NB4 (cell line): Measurements from ENCODE around the gene RPN1.
A peak's percentile ranks its signal among the peaks of the same experiment; 100 is the strongest.

Experiments
- DNase-seq: peaks from one replicate; pipeline ENCODE4 v3.0.0; 2010; ENCODE audit warnings: low read depth
- H3K4me3 ChIP-seq: one replicate; pipeline ENCODE4 v1.5.1; 2011; ENCODE audit warnings: mild to moderate bottlenecking, low read depth, low read length, moderate library complexity
- MAX ChIP-seq: IDR thresholded peaks from 2 replicates; pipeline ENCODE4 v1.6.1; 2011; ENCODE audit warnings: low read depth, low read length
- MYC ChIP-seq: IDR thresholded peaks from 2 replicates; pipeline ENCODE4 v1.6.1; 2011; ENCODE audit warnings: low read depth, low read length
- POLR2A ChIP-seq: IDR thresholded peaks from 2 replicates; pipeline ENCODE4 v1.6.1; 2011; ENCODE audit warnings: mild to moderate bottlenecking; ENCODE audit not compliant: insufficient read length; ENCODE audit errors: extremely low read depth
- TF ChIP-seq, protein P1 (sequence below): IDR thresholded peaks from one replicate; pipeline ENCODE4 v1.5.1; 2012; ENCODE audit warnings: low read depth, low read length

The RPN1 gene

DNA sequence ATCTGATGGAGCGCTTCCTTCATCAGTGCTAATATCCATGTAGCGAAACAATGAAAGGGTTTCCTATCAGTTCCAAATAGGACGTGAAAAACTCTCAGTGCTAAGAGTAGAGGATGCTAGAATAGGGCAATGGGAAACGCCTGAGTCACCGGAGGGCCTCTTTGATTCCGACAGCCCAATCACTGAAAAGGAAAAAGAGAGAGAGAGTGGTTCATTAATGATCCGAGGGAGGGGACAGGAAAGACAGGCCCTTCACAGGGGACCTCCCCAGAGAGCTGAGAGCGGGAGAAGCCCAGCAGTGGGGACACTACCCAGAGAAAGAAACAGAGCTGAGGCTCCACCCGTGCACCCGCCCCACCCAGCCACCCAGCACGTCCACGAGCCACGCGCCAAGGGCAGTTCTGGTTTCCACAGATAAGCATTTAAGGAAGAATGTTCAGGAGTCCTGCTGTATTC lies 76.9 kb downstream of the RPN1 start:
- TF ChIP-seq POLR2A = no peak
- TF ChIP-seq, protein P1, sequence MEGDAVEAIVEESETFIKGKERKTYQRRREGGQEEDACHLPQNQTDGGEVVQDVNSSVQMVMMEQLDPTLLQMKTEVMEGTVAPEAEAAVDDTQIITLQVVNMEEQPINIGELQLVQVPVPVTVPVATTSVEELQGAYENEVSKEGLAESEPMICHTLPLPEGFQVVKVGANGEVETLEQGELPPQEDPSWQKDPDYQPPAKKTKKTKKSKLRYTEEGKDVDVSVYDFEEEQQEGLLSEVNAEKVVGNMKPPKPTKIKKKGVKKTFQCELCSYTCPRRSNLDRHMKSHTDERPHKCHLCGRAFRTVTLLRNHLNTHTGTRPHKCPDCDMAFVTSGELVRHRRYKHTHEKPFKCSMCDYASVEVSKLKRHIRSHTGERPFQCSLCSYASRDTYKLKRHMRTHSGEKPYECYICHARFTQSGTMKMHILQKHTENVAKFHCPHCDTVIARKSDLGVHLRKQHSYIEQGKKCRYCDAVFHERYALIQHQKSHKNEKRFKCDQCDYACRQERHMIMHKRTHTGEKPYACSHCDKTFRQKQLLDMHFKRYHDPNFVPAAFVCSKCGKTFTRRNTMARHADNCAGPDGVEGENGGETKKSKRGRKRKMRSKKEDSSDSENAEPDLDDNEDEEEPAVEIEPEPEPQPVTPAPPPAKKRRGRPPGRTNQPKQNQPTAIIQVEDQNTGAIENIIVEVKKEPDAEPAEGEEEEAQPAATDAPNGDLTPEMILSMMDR = no peak
- TF ChIP-seq MYC = no peak
- no peak for TF ChIP-seq MAX
- no peak overlapping the region for H3K4me3 ChIP-seq
- peak; percentile 36 for DNase-seq

DNA sequence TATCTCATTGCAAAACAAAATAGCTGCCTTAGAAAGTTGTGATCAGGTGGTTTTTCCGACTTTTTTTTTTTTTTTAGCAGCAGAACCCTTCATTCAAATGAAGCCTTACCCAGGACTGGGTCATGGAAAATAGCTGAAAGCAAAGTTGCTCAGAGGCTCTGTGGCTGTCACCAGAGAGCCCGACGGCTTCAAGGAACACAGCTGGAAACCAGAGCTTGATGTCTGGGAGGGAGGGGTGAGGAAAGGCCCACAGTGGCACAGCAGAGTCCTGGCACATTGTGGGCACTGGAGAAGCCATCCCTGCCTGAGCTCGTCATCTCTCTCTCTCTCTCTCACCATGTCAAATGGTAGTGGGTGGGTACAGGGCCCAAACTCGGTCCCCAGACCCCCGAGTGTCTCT lies 77.5 kb downstream of the RPN1 start:
- no peak overlapping the region for H3K4me3 ChIP-seq
- no peak for TF ChIP-seq POLR2A
- TF ChIP-seq MAX = no peak
- TF ChIP-seq, protein P1 = no peak
- TF ChIP-seq MYC = no peak
- no peak for DNase-seq

- DNase-seq = peak; percentile 46
- TF ChIP-seq MYC = no peak
- peak; percentile 17; the same call in 1 of the 2 replicates for TF ChIP-seq MAX
- no peak for TF ChIP-seq POLR2A
- TF ChIP-seq, protein P1 = peak; percentile 30
These were observed 77.9 kb downstream of the RPN1 start for GRCh38 chr3:128572644-128573105.

DNA sequence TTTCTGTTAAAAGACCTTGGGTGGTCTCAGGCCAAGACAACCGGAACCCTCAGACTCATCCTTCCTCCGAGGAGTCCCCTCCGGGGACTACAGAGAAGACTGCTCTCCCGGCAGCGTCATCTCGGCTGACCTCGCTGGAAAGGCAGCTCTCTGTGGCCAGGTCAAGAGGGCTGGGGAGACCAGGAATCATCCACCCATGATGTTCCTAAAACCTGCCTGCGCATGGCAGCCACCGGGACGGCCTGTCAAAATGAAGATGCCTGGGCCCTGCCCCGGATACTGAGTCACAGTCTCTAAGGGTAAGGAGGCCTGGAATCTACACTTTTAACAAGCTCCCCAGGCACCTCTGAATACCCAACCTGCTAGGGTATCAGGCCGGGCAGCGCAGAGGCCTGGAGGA lies 78.6 kb downstream of the RPN1 start:
- DNase-seq = no peak
- TF ChIP-seq MAX = no peak
- TF ChIP-seq, protein P1 = no peak
- no peak for TF ChIP-seq POLR2A
- no peak for TF ChIP-seq MYC
- no peak overlapping the region for H3K4me3 ChIP-seq

More at GRCh38 chr3:128572644-128573105, 77.9 kb downstream of the RPN1 start:
- H3K4me3 ChIP-seq = no peak overlapping the region
